GM12878 (cell line): ENCODE results near the gene AXDND1. TPM values are rescaled to one million over a fixed set of nuclear protein-coding genes. Genes with fewer than 3 reads are reported as not detected.

Source experiments
- ATF2 ChIP-seq: IDR thresholded peaks from 2 replicates; pipeline ENCODE4 v1.6.1; 2012; ENCODE audit warnings: low read length, inconsistent platforms
- BHLHE40 ChIP-seq, 2 experiments: fragments of 450-650 bp in 1 of 2; IDR thresholded peaks; 2 replicates each; pipeline ENCODE4 v1.6.1; 2011 to 2017; ENCODE audit warnings: low read depth in 2 of 2, borderline replicate concordance in 1 of 2, improper control_type of control experiment in 1 of 2, low read length in 1 of 2, mild to moderate bottlenecking in 1 of 2
- BMI1 ChIP-seq: fragments of 450-650 bp; IDR thresholded peaks from 2 replicates; pipeline ENCODE4 v1.6.1; 2016; ENCODE audit warnings: mild to moderate bottlenecking, moderate library complexity, borderline replicate concordance
- E2F4 ChIP-seq: IDR thresholded peaks from 2 replicates; pipeline ENCODE4 v1.6.1; 2012; ENCODE audit warnings: low read depth, low read length, improper control_type of control experiment
- EZH2 ChIP-seq: IDR thresholded peaks from 2 replicates; pipeline ENCODE4 v1.6.1; 2012; ENCODE audit warnings: low read depth, mild to moderate bottlenecking, control low read depth, inconsistent platforms, low read length, borderline replicate concordance; ENCODE audit not compliant: control insufficient read depth
- GABPA ChIP-seq: IDR thresholded peaks from 2 replicates; pipeline ENCODE4 v1.6.1; 2014; ENCODE audit warnings: antibody characterized with exemption, low read depth, mild to moderate bottlenecking, inconsistent platforms
- GATAD2B ChIP-seq: fragments of 450-650 bp; conservative IDR thresholded peaks from 2 replicates; pipeline ENCODE4 v1.6.1; 2017; ENCODE audit warnings: low read depth, mild to moderate bottlenecking, moderate library complexity
- HCFC1 ChIP-seq: fragments of 150-350 bp; IDR thresholded peaks from 2 replicates; pipeline ENCODE4 v1.6.1; 2014; ENCODE audit warnings: low read length
- IKZF2 ChIP-seq, 2 experiments: fragments of 450-650 bp; IDR thresholded peaks; 2 replicates each; pipeline ENCODE4 v1.6.1; 2017; ENCODE audit warnings: mild to moderate bottlenecking in 2 of 2, moderate library complexity in 2 of 2
- IRF3 ChIP-seq: fragments of 450-650 bp; IDR thresholded peaks from 2 replicates; pipeline ENCODE4 v1.6.1; 2014; ENCODE audit warnings: mild to moderate bottlenecking
- IRF4 ChIP-seq: IDR thresholded peaks from 2 replicates; pipeline ENCODE4 v1.6.1; 2011; ENCODE audit warnings: low read depth, low read length
- MXI1 ChIP-seq: fragments of 150-350 bp; IDR thresholded peaks from 2 replicates; pipeline ENCODE4 v1.6.1; 2011; ENCODE audit warnings: low read depth, mild to moderate bottlenecking, inconsistent platforms, low read length, improper control_type of control experiment
- NBN ChIP-seq: fragments of 450-650 bp; IDR thresholded peaks from 2 replicates; pipeline ENCODE4 v1.6.1; 2016
- NFIC ChIP-seq: IDR thresholded peaks from 2 replicates; pipeline ENCODE4 v1.6.1; 2012; ENCODE audit warnings: low read depth, mild to moderate bottlenecking, inconsistent platforms, low read length, moderate library complexity
- PRDM15 ChIP-seq: fragments of 450-650 bp; formaldehyde crosslinking; IDR thresholded peaks from 2 replicates; pipeline ENCODE4 v1.4.0; 2020; ENCODE audit warnings: mild to moderate bottlenecking, moderate library complexity
- RFX5 ChIP-seq: IDR thresholded peaks from 2 replicates; pipeline ENCODE4 v1.6.1; 2011; ENCODE audit warnings: low read depth, low read length, improper control_type of control experiment
- SIN3A ChIP-seq: IDR thresholded peaks from 2 replicates; pipeline ENCODE4 v1.6.1; 2012; ENCODE audit warnings: low read depth, low read length, improper control_type of control experiment
- SMARCA5 ChIP-seq: fragments of 450-650 bp; IDR thresholded peaks from 2 replicates; pipeline ENCODE4 v1.6.1; 2017; ENCODE audit warnings: mild to moderate bottlenecking
- SMC3 ChIP-seq: IDR thresholded peaks from 2 replicates; pipeline ENCODE4 v1.6.1; 2011; ENCODE audit warnings: low read length, improper control_type of control experiment, borderline replicate concordance
- SP1 ChIP-seq: IDR thresholded peaks from one replicate; pipeline ENCODE4 v1.6.1; 2011; ENCODE audit warnings: low read depth, low read length
- STAT3 ChIP-seq: IDR thresholded peaks from 2 replicates; pipeline ENCODE4 v1.6.1; 2011; ENCODE audit warnings: low read depth, low read length, improper control_type of control experiment
- TARDBP ChIP-seq: IDR thresholded peaks from 2 replicates; pipeline ENCODE4 v1.6.1; 2016; ENCODE audit warnings: borderline replicate concordance
- ZNF207 ChIP-seq: fragments of 450-650 bp; IDR thresholded peaks from 2 replicates; pipeline ENCODE4 v1.6.1; 2014; ENCODE audit warnings: antibody characterized with exemption, mild to moderate bottlenecking, borderline replicate concordance
- ZNF217 ChIP-seq: fragments of 450-650 bp; IDR thresholded peaks from 2 replicates; pipeline ENCODE4 v1.6.1; 2017; ENCODE audit warnings: antibody characterized with exemption, mild to moderate bottlenecking
- polyA plus RNA-seq, 11 experiments: library from polyadenylated mRNA; depleted of rRNA in 4 of 11; unstranded in 6 of 11; stranded (reverse) in 5 of 11; fragments of >200 nt; fragmentation: Nextera tagmentation in 4 of 11; fragmentation: Illumina TruSeq in 1 of 11; extraction: Ambion mirVana in 4 of 11; extraction: Trizol in 1 of 11; gene quantifications; 1 replicate in 1 of 11; 2 replicates in 10 of 11; pipeline versions ENCODE4 v1.2.1 to v1.2.3, GENCODE V29; 2011 to 2016; ENCODE audit warnings: inconsistent platforms in 2 of 11, missing spikeins in 2 of 11, low read depth in 1 of 11
- total RNA-seq, 4 experiments: library from RNA; depleted of rRNA in 3 of 4; stranded (reverse); fragments of >200 nt in 3 of 4; fragmentation: Illumina TruSeq in 1 of 4; extraction: Trizol in 1 of 4; gene quantifications; 2 replicates each; pipeline versions ENCODE4 v1.2.1 to v1.2.3, GENCODE V29; 2013 to 2021

Gene AXDND1
- total and polyA plus RNA-seq, 10 of the 15 experiments (the other 5 are each of a cell fraction or from before 2014, with no cell fraction given) = 0.12 to 0.84 (median 0.42) TPM

GRCh38 chr1:179365342-179366092, at the start of gene AXDND1 (continued):
- TF ChIP-seq NFIC (no peak), EZH2 (no peak), E2F4 (peak; percentile 37; the same call in 1 of the 2 replicates), ZNF217 (no peak), SP1 (no peak), BMI1 (peak; percentile 95), ZNF207 (peak; percentile 19; the same call in 1 of the 2 replicates), PRDM15 (CRISPR knock-in tag) (no peak), SMARCA5 (peak; percentile 53), TARDBP (no peak), IRF4 (no peak), SMC3 (no peak), IKZF2 (IDR thresholded peaks at IDR 0.05) (peak; percentile 43 to 69; a peak in 3 of 4 replicates), RFX5 (no peak), HCFC1 (peak; percentile 49; the same call in 1 of the 2 replicates), BHLHE40 (IDR thresholded peaks at IDR 0.05; ENCODE audit: borderline replicate concordance in 1 of 2, low read depth in 2 of 2, low read length in 1 of 2) (peak; percentile 47 to 69; a peak in 2 of 4 replicates), ATF2 (no peak), NBN (peak; percentile 90), IRF3 (no peak), MXI1 (peak; percentile 95), GABPA (peak; percentile 63; the same call in 1 of the 2 replicates), STAT3 (no peak), GATAD2B (peak; percentile 65; the same call in 1 of the 2 replicates), SIN3A (peak; percentile 95)
